HCT116 (cell line): Measurements from ENCODE around the gene CTBP1. TPM values are rescaled to one million over a fixed set of nuclear protein-coding genes. Genes with fewer than 3 reads are reported as not detected.

Experiments used
- ATAC-seq: fragments of 200-7000 bp; cut with Tn5 transposase; 2 replicates; pipeline ENCODE4 v1.9.1; 2020; ENCODE audit warnings: mild to moderate bottlenecking, moderate library complexity
- BruUV-seq: library from RNA; stranded (reverse); fragments of 400-500 nt; replicated peaks from 2 replicates; lab custom pipeline; 2021; lab: Mats Ljungman, UMichigan
- CTCF ChIA-PET: fragments of 300-600 bp; sonication (Branson Sonifier 250); formaldehyde crosslinking; loops from one replicate; lab custom pipeline; 2021; ENCODE audit warnings: antibody characterized with exemption; lab: Charles Lee
- POLR2A ChIA-PET: fragments of 300-600, 350-600 bp; sonication (Branson Sonifier 250); formaldehyde crosslinking; loops from one replicate; lab custom pipeline; 2021; ENCODE audit warnings: antibody characterized with exemption; lab: Charles Lee
- RAD21 ChIA-PET, 2 experiments: fragments of 300-600 bp; sonication (Branson Sonifier 250); formaldehyde crosslinking; loops; one replicate each; lab custom pipeline; 2023; ENCODE audit warnings: low total read pairs in 2 of 2; ENCODE audit not compliant: uncharacterized antibody in 2 of 2, unreplicated experiment in 2 of 2, low non-redundant PET in 1 of 2; lab: Charles Lee
- DNase-seq: peaks from one replicate; pipeline ENCODE4 v3.0.0-alpha.2; 2010; ENCODE audit warnings: low read depth, low spot score
- H2AFZ ChIP-seq: fragments of 200-600 bp; shearing (Covaris generic), sonication (generic); 2 replicates; pipeline ENCODE4 v1.6.1; 2017; ENCODE audit warnings: low read depth, mixed run types, mixed read lengths, antibody characterized with exemption, low read length; ENCODE audit not compliant: poor library complexity, severe bottlenecking
- H3K27ac ChIP-seq: 2 replicates; pipeline ENCODE4 v1.5.1; 2012; ENCODE audit warnings: low read depth, low read length
- H3K27me3 ChIP-seq: fragments of 200-600 bp; sonication (generic); 2 replicates; pipeline ENCODE4 v1.6.1; 2016; ENCODE audit warnings: mixed run types, low read length, mixed read lengths; ENCODE audit not compliant: insufficient read depth
- H3K36me3 ChIP-seq, 2 experiments: fragments of 200-500 bp in 1 of 2; fragments of 200-600 bp in 1 of 2; sonication (Bioruptor generic) in 1 of 2; sonication (generic) in 1 of 2; 2 replicates each; pipeline versions ENCODE4 v1.5.1 to v1.6.1; 2014 to 2016; ENCODE audit warnings: low read length in 2 of 2, inconsistent platforms in 1 of 2, mixed read lengths in 1 of 2, mixed run types in 1 of 2; ENCODE audit not compliant: insufficient read depth in 2 of 2, control insufficient read depth in 1 of 2
- H3K4me1 ChIP-seq, 2 experiments: fragments of 200-600 bp in 1 of 2; sonication (generic) in 1 of 2; 2 replicates each; pipeline versions ENCODE4 v1.5.1 to v1.6.1; 2012 to 2017; ENCODE audit warnings: low read length in 2 of 2, inconsistent platforms in 1 of 2, mild to moderate bottlenecking in 1 of 2, mixed read lengths in 1 of 2, mixed run types in 1 of 2, moderate library complexity in 1 of 2; ENCODE audit not compliant: insufficient read depth in 2 of 2, control insufficient read depth in 1 of 2
- H3K4me2 ChIP-seq: fragments of 200-600 bp; sonication (generic); 2 replicates; pipeline ENCODE4 v1.6.1; 2017; ENCODE audit warnings: mixed run types, low read length, mixed read lengths
- H3K4me3 ChIP-seq, 2 experiments: fragments of 200-600 bp in 1 of 2; sonication (generic) in 1 of 2; replicated peaks in 1 of 2; 2 replicates each; pipeline ENCODE4 v1.5.1; 2011 to 2016; ENCODE audit warnings: low read length in 2 of 2, control low read depth in 1 of 2, low read depth in 1 of 2, mild to moderate bottlenecking in 1 of 2, mixed read lengths in 1 of 2, mixed run types in 1 of 2
- H3K79me2 ChIP-seq: fragments of 200-600 bp; sonication (generic); 2 replicates; pipeline ENCODE4 v1.6.1; 2017; ENCODE audit warnings: mild to moderate bottlenecking, mixed run types, low read length, moderate library complexity, mixed read lengths; ENCODE audit not compliant: insufficient read depth
- H3K9ac ChIP-seq: fragments of 200-600 bp; sonication (generic); 2 replicates; pipeline ENCODE4 v1.6.1; 2016; ENCODE audit warnings: low read length, mixed read lengths
- H3K9me2 ChIP-seq: fragments of 200-600 bp; sonication (generic), shearing (Covaris generic); 2 replicates; pipeline ENCODE4 v1.6.1; 2017; ENCODE audit warnings: mixed run types, mild to moderate bottlenecking, moderate library complexity; ENCODE audit not compliant: insufficient read depth
- H3K9me3 ChIP-seq, 2 experiments: fragments of 200-500 bp in 1 of 2; fragments of 200-600 bp in 1 of 2; sonication (Bioruptor generic) in 1 of 2; sonication (generic) in 1 of 2; 2 replicates each; pipeline ENCODE4 v1.6.1; 2014 to 2017; ENCODE audit warnings: low read length in 2 of 2, mixed read lengths in 2 of 2, inconsistent platforms in 1 of 2, low read depth in 1 of 2, mild to moderate bottlenecking in 1 of 2, mixed run types in 1 of 2, moderate library complexity in 1 of 2; ENCODE audit not compliant: control insufficient read depth in 1 of 2, insufficient read depth in 1 of 2
- H4K20me1 ChIP-seq: fragments of 200-600 bp; sonication (generic), shearing (Covaris generic); 2 replicates; pipeline ENCODE4 v1.6.1; 2017; ENCODE audit warnings: mixed run types, mild to moderate bottlenecking, moderate library complexity; ENCODE audit not compliant: insufficient read depth
- ATF3 ChIP-seq: IDR thresholded peaks from 2 replicates; pipeline ENCODE4 v1.6.1; 2012
- CBX3 ChIP-seq: IDR thresholded peaks from 2 replicates; pipeline ENCODE4 v1.6.1; 2012; ENCODE audit warnings: low read depth
- EGR1 ChIP-seq: IDR thresholded peaks from 2 replicates; pipeline ENCODE4 v1.6.1; 2012; ENCODE audit warnings: low read depth
- ELF1 ChIP-seq: IDR thresholded peaks from 2 replicates; pipeline ENCODE4 v1.6.1; 2012; ENCODE audit warnings: low read depth, borderline replicate concordance
- EZH2phosphoT487 ChIP-seq: fragments of 200-600 bp; IDR thresholded peaks from 2 replicates; pipeline ENCODE4 v1.6.1; 2018; ENCODE audit warnings: antibody characterized with exemption, borderline replicate concordance
- JUND ChIP-seq: IDR thresholded peaks from 2 replicates; pipeline ENCODE4 v1.6.1; 2012
- POLR2AphosphoS5 ChIP-seq: IDR thresholded peaks from 2 replicates; pipeline ENCODE4 v1.6.1; 2011; ENCODE audit warnings: mild to moderate bottlenecking, low read depth, low read length, moderate library complexity
- RAD21 ChIP-seq: IDR thresholded peaks from 2 replicates; pipeline ENCODE4 v1.6.1; 2012; ENCODE audit warnings: low read depth, mild to moderate bottlenecking
- REST ChIP-seq: IDR thresholded peaks from 2 replicates; pipeline ENCODE4 v1.6.1; 2012; ENCODE audit warnings: low read depth
- SP1 ChIP-seq: IDR thresholded peaks from 2 replicates; pipeline ENCODE4 v1.6.1; 2012; ENCODE audit warnings: low read depth
- SRF ChIP-seq: IDR thresholded peaks from 2 replicates; pipeline ENCODE4 v1.6.1; 2012; ENCODE audit warnings: low read depth
- TCF7L2 ChIP-seq: IDR thresholded peaks from 2 replicates; pipeline ENCODE4 v1.7.0; 2011; ENCODE audit warnings: borderline replicate concordance, inconsistent platforms; ENCODE audit not compliant: insufficient read depth, insufficient read length; ENCODE audit errors: extremely low read depth
- YY1 ChIP-seq: IDR thresholded peaks from 2 replicates; pipeline ENCODE4 v1.6.1; 2011; ENCODE audit warnings: low read length, low read depth, moderate library complexity, mild to moderate bottlenecking; ENCODE audit not compliant: insufficient replicate concordance; ENCODE audit errors: extremely low read depth
- ZBTB33 ChIP-seq: IDR thresholded peaks from 2 replicates; pipeline ENCODE4 v1.6.1; 2011; ENCODE audit warnings: mild to moderate bottlenecking, low read length, moderate library complexity; ENCODE audit not compliant: insufficient replicate concordance; ENCODE audit errors: extremely low read depth
- ZFX ChIP-seq: fragments of 450-650 bp; IDR thresholded peaks from 2 replicates; pipeline ENCODE4 v1.6.1; 2017
- ZNF274 ChIP-seq: fragments of 200-500 bp; sonication (Bioruptor generic); IDR thresholded peaks from 2 replicates; pipeline ENCODE4 v1.6.1; 2014; ENCODE audit warnings: mild to moderate bottlenecking, low read depth, low read length, inconsistent platforms
- intact Hi-C: fragments of 100-400 bp; cut with micrococcal nuclease; formaldehyde crosslinking; loops from 2 replicates; pipeline ENCODE4 v1.10.0; 2022
- total RNA-seq: library from RNA; stranded (reverse); gene quantifications from one replicate; pipeline ENCODE4 v1.2.1, GENCODE V29; 2021; ENCODE audit not compliant: unreplicated experiment

Gene CTBP1
- total RNA-seq, 1 experiment from 2014 or later: 175 TPM

GRCh38 chr4:1210971-1211370 is 38.0 kb downstream of the CTBP1 start:
- DNase-seq: no peak
- no peaks in the 10 kb centered on the region for H3K27me3 ChIP-seq
- BruUV-seq: no TSS peak
- TF ChIP-seq EZH2phosphoT487: no peak
- TF ChIP-seq YY1: no peak
- no peak for TF ChIP-seq SRF
- TF ChIP-seq EGR1: no peak
- TF ChIP-seq ZNF274: no peak
- no peak for TF ChIP-seq ATF3
- no peak for TF ChIP-seq CBX3
- no peak for TF ChIP-seq TCF7L2
- TF ChIP-seq ELF1: no peak
- no peak for TF ChIP-seq REST
- TF ChIP-seq RAD21: no peak
- no peak for TF ChIP-seq ZBTB33
- TF ChIP-seq SP1: no peak
- no peak for TF ChIP-seq ZFX
- TF ChIP-seq POLR2AphosphoS5: no peak
- no peak for TF ChIP-seq JUND
- H3K9me2 ChIP-seq: no peaks in the 10 kb centered on the region
- ChIA-PET RAD21 (no interaction called here), CTCF (no interaction called here), POLR2A (no interaction called here)
- no peaks in the 10 kb centered on the region for H3K79me2 ChIP-seq
- H3K4me1 ChIP-seq: no peaks in the 10 kb centered on the region
- no peak overlapping the region for H3K4me3 ChIP-seq
- no peak overlapping the region for H3K27ac ChIP-seq
- no peaks in the 10 kb centered on the region for H3K9me3 ChIP-seq
- H4K20me1 ChIP-seq: no peaks in the 10 kb centered on the region
- H2AFZ ChIP-seq: no peak overlapping the region
- intact Hi-C loops: no loop called here
- H3K9ac ChIP-seq: no peak overlapping the region
- peaks cover 15 to 19% of the 10 kb centered on the region in 2 experiments; a peak in 3 of 4 replicates for H3K36me3 ChIP-seq
- H3K4me2 ChIP-seq: no peak overlapping the region
- no peak for ATAC-seq
